ENCODE results near the gene BRSK1.

Gene BRSK1

DNA sequence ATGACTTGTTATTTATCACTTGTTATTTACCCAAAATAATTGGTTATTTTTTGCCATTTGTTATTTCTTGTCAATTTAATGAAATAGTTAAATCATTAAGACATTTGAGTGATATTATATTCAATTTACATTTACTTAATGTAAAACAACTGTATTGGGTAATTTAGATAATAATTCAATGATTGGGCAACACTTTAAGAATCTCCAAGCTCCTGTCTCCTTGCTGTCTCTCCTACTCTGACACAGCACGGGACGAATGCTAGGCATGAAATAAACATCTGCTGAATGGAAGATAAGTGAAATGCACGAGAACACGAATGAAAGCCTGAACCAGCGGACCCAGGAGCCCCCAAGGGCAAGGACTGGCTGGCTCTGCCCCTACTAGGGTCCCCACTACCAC, 19.3 kb upstream of the BRSK1 start:
- TF ChIP-seq, protein P1, sequence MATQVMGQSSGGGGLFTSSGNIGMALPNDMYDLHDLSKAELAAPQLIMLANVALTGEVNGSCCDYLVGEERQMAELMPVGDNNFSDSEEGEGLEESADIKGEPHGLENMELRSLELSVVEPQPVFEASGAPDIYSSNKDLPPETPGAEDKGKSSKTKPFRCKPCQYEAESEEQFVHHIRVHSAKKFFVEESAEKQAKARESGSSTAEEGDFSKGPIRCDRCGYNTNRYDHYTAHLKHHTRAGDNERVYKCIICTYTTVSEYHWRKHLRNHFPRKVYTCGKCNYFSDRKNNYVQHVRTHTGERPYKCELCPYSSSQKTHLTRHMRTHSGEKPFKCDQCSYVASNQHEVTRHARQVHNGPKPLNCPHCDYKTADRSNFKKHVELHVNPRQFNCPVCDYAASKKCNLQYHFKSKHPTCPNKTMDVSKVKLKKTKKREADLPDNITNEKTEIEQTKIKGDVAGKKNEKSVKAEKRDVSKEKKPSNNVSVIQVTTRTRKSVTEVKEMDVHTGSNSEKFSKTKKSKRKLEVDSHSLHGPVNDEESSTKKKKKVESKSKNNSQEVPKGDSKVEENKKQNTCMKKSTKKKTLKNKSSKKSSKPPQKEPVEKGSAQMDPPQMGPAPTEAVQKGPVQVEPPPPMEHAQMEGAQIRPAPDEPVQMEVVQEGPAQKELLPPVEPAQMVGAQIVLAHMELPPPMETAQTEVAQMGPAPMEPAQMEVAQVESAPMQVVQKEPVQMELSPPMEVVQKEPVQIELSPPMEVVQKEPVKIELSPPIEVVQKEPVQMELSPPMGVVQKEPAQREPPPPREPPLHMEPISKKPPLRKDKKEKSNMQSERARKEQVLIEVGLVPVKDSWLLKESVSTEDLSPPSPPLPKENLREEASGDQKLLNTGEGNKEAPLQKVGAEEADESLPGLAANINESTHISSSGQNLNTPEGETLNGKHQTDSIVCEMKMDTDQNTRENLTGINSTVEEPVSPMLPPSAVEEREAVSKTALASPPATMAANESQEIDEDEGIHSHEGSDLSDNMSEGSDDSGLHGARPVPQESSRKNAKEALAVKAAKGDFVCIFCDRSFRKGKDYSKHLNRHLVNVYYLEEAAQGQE (IDR thresholded peaks at IDR 0.05; ENCODE audit: low read depth): no peak
- TF ChIP-seq FOXM1 (IDR thresholded peaks at IDR 0.05; ENCODE audit: borderline replicate concordance, low read depth) (no peak), EP300 (IDR thresholded peaks at IDR 0.05; ENCODE audit: borderline replicate concordance) (no peak), YY1 (IDR thresholded peaks at IDR 0.05; ENCODE audit: low read depth) (no peak), CEBPB (IDR thresholded peaks at IDR 0.05) (no peak), TEAD4 (IDR thresholded peaks at IDR 0.05) (no peak), NFIC (IDR thresholded peaks at IDR 0.05) (no peak), TAF1 (IDR thresholded peaks at IDR 0.05; ENCODE audit: low read depth) (no peak), EGR1 (IDR thresholded peaks at IDR 0.05) (no peak), RAD21 (IDR thresholded peaks at IDR 0.05; ENCODE audit: low read depth) (no peak), ZBTB7A (IDR thresholded peaks at IDR 0.05; ENCODE audit: low read depth) (no peak), CREB1 (IDR thresholded peaks at IDR 0.05; ENCODE audit: low read depth) (no peak), TCF12 (IDR thresholded peaks at IDR 0.05; ENCODE audit: low read depth) (no peak)
- TF ChIP-seq, protein P2, sequence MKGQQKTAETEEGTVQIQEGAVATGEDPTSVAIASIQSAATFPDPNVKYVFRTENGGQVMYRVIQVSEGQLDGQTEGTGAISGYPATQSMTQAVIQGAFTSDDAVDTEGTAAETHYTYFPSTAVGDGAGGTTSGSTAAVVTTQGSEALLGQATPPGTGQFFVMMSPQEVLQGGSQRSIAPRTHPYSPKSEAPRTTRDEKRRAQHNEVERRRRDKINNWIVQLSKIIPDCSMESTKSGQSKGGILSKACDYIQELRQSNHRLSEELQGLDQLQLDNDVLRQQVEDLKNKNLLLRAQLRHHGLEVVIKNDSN (IDR thresholded peaks at IDR 0.05): no peak
- TF ChIP-seq, protein P3, sequence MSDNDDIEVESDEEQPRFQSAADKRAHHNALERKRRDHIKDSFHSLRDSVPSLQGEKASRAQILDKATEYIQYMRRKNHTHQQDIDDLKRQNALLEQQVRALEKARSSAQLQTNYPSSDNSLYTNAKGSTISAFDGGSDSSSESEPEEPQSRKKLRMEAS (IDR thresholded peaks at IDR 0.05): no peak

DNA sequence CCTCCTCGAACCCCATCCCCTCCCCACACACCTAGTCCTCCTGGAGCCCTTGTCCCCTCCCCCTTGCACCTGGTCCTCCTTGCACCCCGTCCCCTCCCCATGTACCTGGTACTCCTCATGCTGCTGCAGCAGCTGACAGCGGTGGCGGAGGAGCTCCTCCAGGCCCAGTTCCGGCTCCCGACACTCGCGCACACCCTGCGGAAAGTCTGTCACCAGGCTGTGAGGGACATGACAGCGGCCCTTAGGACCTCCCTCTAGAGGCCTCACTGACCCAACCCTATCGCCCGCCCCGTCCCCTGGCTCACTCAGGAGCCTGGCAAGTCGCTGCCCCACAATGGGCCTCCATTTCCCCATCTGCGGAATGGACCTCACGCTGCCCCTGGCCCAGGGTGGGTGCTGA, 18.6 kb upstream of the BRSK1 start:
- no peak for TF ChIP-seq CEBPB (IDR thresholded peaks at IDR 0.05)
- no peak for TF ChIP-seq TCF12 (IDR thresholded peaks at IDR 0.05; ENCODE audit: low read depth)
- TF ChIP-seq, protein P3 (IDR thresholded peaks at IDR 0.05): no peak
- TF ChIP-seq, protein P1 (IDR thresholded peaks at IDR 0.05; ENCODE audit: low read depth): no peak
- no peak for TF ChIP-seq NFIC (IDR thresholded peaks at IDR 0.05)
- TF ChIP-seq, protein P2 (IDR thresholded peaks at IDR 0.05): no peak
- no peak for TF ChIP-seq ZBTB7A (IDR thresholded peaks at IDR 0.05; ENCODE audit: low read depth)

DNA sequence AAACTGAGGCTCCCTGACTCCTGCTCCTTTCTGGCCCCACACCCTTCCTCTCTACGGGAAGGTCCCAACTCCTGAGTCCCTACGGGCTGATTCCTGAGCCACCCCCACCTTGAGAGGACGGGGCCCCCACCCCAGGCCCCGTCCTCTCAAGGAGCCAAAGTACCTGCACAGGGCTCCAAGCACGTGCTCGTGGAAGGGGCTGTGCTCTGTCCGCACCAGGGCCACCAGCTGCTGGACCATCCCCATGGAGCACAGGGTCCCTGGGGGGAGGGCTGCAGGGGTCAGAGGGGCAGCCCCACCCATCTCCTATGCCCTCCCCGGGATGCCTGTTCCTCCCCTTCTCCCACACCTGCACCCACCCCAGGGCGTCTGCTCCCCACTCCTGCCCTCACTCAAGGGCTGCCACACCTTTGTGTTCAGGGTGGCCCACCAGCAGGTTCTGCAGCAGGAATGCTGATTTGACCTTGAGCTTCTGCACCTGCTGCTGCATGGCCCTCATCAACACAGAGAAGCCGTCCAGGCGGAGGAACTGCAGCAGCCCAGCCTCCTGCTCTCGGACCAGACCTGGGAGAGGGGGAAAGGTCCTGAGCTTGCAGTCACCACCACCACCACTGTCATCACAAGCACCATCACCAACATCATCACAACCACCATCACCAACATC, 17.9 kb upstream of the BRSK1 start:
- TF ChIP-seq, protein P1 (IDR thresholded peaks at IDR 0.05; ENCODE audit: low read depth): no peak
- TF ChIP-seq CEBPB (IDR thresholded peaks at IDR 0.05) (no peak), ZBTB7A (IDR thresholded peaks at IDR 0.05; ENCODE audit: low read depth) (no peak), TCF12 (IDR thresholded peaks at IDR 0.05; ENCODE audit: low read depth) (no peak), TEAD4 (IDR thresholded peaks at IDR 0.05) (no peak), NFIC (IDR thresholded peaks at IDR 0.05) (no peak), EGR1 (IDR thresholded peaks at IDR 0.05) (no peak), TAF1 (IDR thresholded peaks at IDR 0.05; ENCODE audit: low read depth) (no peak), RAD21 (IDR thresholded peaks at IDR 0.05; ENCODE audit: low read depth) (no peak), CREB1 (IDR thresholded peaks at IDR 0.05; ENCODE audit: low read depth) (no peak), YY1 (IDR thresholded peaks at IDR 0.05; ENCODE audit: low read depth) (no peak), FOXM1 (IDR thresholded peaks at IDR 0.05; ENCODE audit: borderline replicate concordance, low read depth) (no peak), EP300 (IDR thresholded peaks at IDR 0.05; ENCODE audit: borderline replicate concordance) (no peak)
- TF ChIP-seq, protein P3 (IDR thresholded peaks at IDR 0.05): no peak
- TF ChIP-seq, protein P2 (IDR thresholded peaks at IDR 0.05): no peak
